ENCODE measurements around the gene NAA15. TPM values are rescaled to one million over a fixed set of nuclear protein-coding genes. Genes with fewer than 3 reads are reported as not detected.

The NAA15 gene
- total RNA-seq, 5 donors from 2014 or later (not counting 1 experiment from before 2014, with no cell fraction given), result 45.1 to 64.0 (median 50.7) TPM

- POLR2A ChIA-PET, result interaction anchor here in 1 of 2 donors (0.6 kb wide), 1 partner anchor 85 kb away, joined by 3 read pairs; no protein-coding TSS in a partner anchor
- ATAC-seq (replicated peaks in 1 of 4), result no peak
- peak overlapping the region; percentile 87 to 98 (median 95) for H3K4me3 Mint-ChIP-seq
- no peaks in the 10 kb centered on the region for H3K9me3 ChIP-seq
- H3K4me3 ChIP-seq (ENCODE audit: control insufficient read depth in 1 of 2, extremely low read depth in 1 of 2, low read length in 1 of 2), result peak overlapping the region in 1 of 2 donors; percentile 83
- no peaks in the 10 kb centered on the region for H3K27me3 Mint-ChIP-seq
- H3K27me3 ChIP-seq (replicated peaks in 1 of 2; ENCODE audit: control insufficient read depth in 2 of 2, extremely low read depth in 1 of 2, insufficient read depth in 2 of 2, low read length in 1 of 2), result no peaks in the 10 kb centered on the region
- CTCF ChIA-PET, result interaction anchor here in 1 of 2 donors (0.8 kb wide), 1 partner anchor 159 kb away, joined by 3 read pairs; no protein-coding TSS in a partner anchor
- DNase-seq, result no peak
- H3K4me1 ChIP-seq (ENCODE audit: control insufficient read depth in 1 of 2, extremely low read depth in 1 of 2, insufficient read depth in 2 of 2, low read length in 2 of 2), result peaks cover 20 to 23% of the 10 kb centered on the region in 2 experiments
- WGBS (ENCODE audit: insufficient coverage), result no CpG with 5 or more reads among the region's 6 CpGs
- H3K27ac ChIP-seq (ENCODE audit: low read length), result no peak overlapping the region
- H3K27ac Mint-ChIP-seq, result peak overlapping the region in 1 of 2 donors; percentile 99
- peaks cover 71 to 78% (median 72%) of the 10 kb centered on the region in 3 donors for H3K4me1 Mint-ChIP-seq
- peaks cover 13% of the 10 kb centered on the region for H3K36me3 Mint-ChIP-seq
- H3K36me3 ChIP-seq (ENCODE audit: control insufficient read depth in 2 of 2, extremely low read depth in 1 of 2, insufficient read depth in 1 of 2, low read length in 1 of 2), result no peaks in the 10 kb centered on the region
- no peaks in the 10 kb centered on the region for H3K9me3 Mint-ChIP-seq
Observed at GRCh38 chr4:139455126-139455538, 153.8 kb downstream of the NAA15 start.

- H3K27me3 Mint-ChIP-seq, result no peaks in the 10 kb centered on the region
- H3K27ac ChIP-seq (ENCODE audit: low read length), result no peak overlapping the region
- no peaks in the 10 kb centered on the region for H3K9me3 Mint-ChIP-seq
- peaks cover 25% of the 10 kb centered on the region for H3K36me3 Mint-ChIP-seq
- no peak for ATAC-seq (replicated peaks in 1 of 4)
- ChIA-PET CTCF (interaction anchor here in 1 of 2 donors (1.0 kb wide), 1 partner anchor 20 kb away, joined by 3 read pairs; no protein-coding TSS in a partner anchor), POLR2A (interaction anchor here in 1 of 2 donors (0.5 kb wide), 1 partner anchor 418 kb away, joined by 3 read pairs; no protein-coding TSS in a partner anchor)
- H3K27me3 ChIP-seq (replicated peaks in 1 of 2; ENCODE audit: control insufficient read depth in 2 of 2, extremely low read depth in 1 of 2, insufficient read depth in 2 of 2, low read length in 1 of 2), result no peaks in the 10 kb centered on the region
- DNase-seq, result no peak
- peaks cover 73 to 81% (median 78%) of the 10 kb centered on the region in 3 donors for H3K4me1 Mint-ChIP-seq
- no peak overlapping the region for H3K27ac Mint-ChIP-seq
- no peak overlapping the region for H3K4me3 ChIP-seq (ENCODE audit: control insufficient read depth in 1 of 2, extremely low read depth in 1 of 2, low read length in 1 of 2)
- H3K4me3 Mint-ChIP-seq, result peak overlapping the region in 1 of 3 donors; percentile 27
- no peaks in the 10 kb centered on the region for H3K9me3 ChIP-seq
- H3K4me1 ChIP-seq (ENCODE audit: control insufficient read depth in 1 of 2, extremely low read depth in 1 of 2, insufficient read depth in 2 of 2, low read length in 2 of 2), result peaks cover 14 to 19% of the 10 kb centered on the region in 2 experiments
- H3K36me3 ChIP-seq (ENCODE audit: control insufficient read depth in 2 of 2, extremely low read depth in 1 of 2, insufficient read depth in 1 of 2, low read length in 1 of 2), result no peaks in the 10 kb centered on the region
- 83% methylated on average over 1 of the region's 4 CpGs for WGBS (ENCODE audit: insufficient coverage)
Observed at GRCh38 chr4:139457318-139457717, 156.0 kb downstream of the NAA15 start.

- peaks cover 28% of the 10 kb centered on the region for H3K36me3 Mint-ChIP-seq
- Histone ChIP-seq H3K36me3 (ENCODE audit: control insufficient read depth in 2 of 2, extremely low read depth in 1 of 2, insufficient read depth in 1 of 2, low read length in 1 of 2) (no peaks in the 10 kb centered on the region), H3K4me1 (ENCODE audit: control insufficient read depth in 1 of 2, extremely low read depth in 1 of 2, insufficient read depth in 2 of 2, low read length in 2 of 2) (peaks cover 11 to 14% of the 10 kb centered on the region in 2 experiments), H3K9me3 (no peaks in the 10 kb centered on the region), H3K27me3 (replicated peaks in 1 of 2; ENCODE audit: control insufficient read depth in 2 of 2, extremely low read depth in 1 of 2, insufficient read depth in 2 of 2, low read length in 1 of 2) (no peaks in the 10 kb centered on the region), H3K4me3 (ENCODE audit: control insufficient read depth in 1 of 2, extremely low read depth in 1 of 2, low read length in 1 of 2) (no peak overlapping the region), H3K27ac (ENCODE audit: low read length) (no peak overlapping the region)
- WGBS (ENCODE audit: insufficient coverage), result no CpG with 5 or more reads among the region's 1 CpG
- POLR2A ChIA-PET, result interaction anchor here in 1 of 2 donors (0.5 kb wide), 1 partner anchor 351 kb away, joined by 3 read pairs; no protein-coding TSS in a partner anchor
- CTCF ChIA-PET, result interaction anchor here in 1 of 2 donors (0.6 kb wide), 1 partner anchor 17 kb away, joined by 3 read pairs; no protein-coding TSS in a partner anchor
- H3K27me3 Mint-ChIP-seq, result no peaks in the 10 kb centered on the region
- H3K4me1 Mint-ChIP-seq, result peaks cover 69 to 77% (median 71%) of the 10 kb centered on the region in 3 donors
- no peaks in the 10 kb centered on the region for H3K9me3 Mint-ChIP-seq
- no peak overlapping the region for H3K27ac Mint-ChIP-seq
- H3K4me3 Mint-ChIP-seq, result peak overlapping the region in 1 of 3 donors; percentile 27
- no peak for ATAC-seq (replicated peaks in 1 of 4)
- no peak for DNase-seq
Observed at GRCh38 chr4:139458543-139458942, 157.2 kb downstream of the NAA15 start.

- H3K9me3 Mint-ChIP-seq, result no peaks in the 10 kb centered on the region
- no CpG with 5 or more reads among the region's 3 CpGs for WGBS (ENCODE audit: insufficient coverage)
- H3K4me1 Mint-ChIP-seq, result peaks cover 71 to 81% (median 72%) of the 10 kb centered on the region in 3 donors
- H3K4me3 Mint-ChIP-seq, result no peak overlapping the region
- no peak overlapping the region for H3K27ac Mint-ChIP-seq
- H3K36me3 Mint-ChIP-seq, result peaks cover 33% of the 10 kb centered on the region
- Histone ChIP-seq H3K27me3 (replicated peaks in 1 of 2; ENCODE audit: control insufficient read depth in 2 of 2, extremely low read depth in 1 of 2, insufficient read depth in 2 of 2, low read length in 1 of 2) (no peaks in the 10 kb centered on the region), H3K4me3 (ENCODE audit: control insufficient read depth in 1 of 2, extremely low read depth in 1 of 2, low read length in 1 of 2) (no peak overlapping the region), H3K36me3 (ENCODE audit: control insufficient read depth in 2 of 2, extremely low read depth in 1 of 2, insufficient read depth in 1 of 2, low read length in 1 of 2) (no peaks in the 10 kb centered on the region), H3K4me1 (ENCODE audit: control insufficient read depth in 1 of 2, extremely low read depth in 1 of 2, insufficient read depth in 2 of 2, low read length in 2 of 2) (peaks cover 11 to 14% of the 10 kb centered on the region in 2 experiments), H3K27ac (ENCODE audit: low read length) (no peak overlapping the region), H3K9me3 (no peaks in the 10 kb centered on the region)
- ChIA-PET POLR2A (no interaction called here), CTCF (no interaction called here)
- no peaks in the 10 kb centered on the region for H3K27me3 Mint-ChIP-seq
- ATAC-seq (replicated peaks in 1 of 4) (no peak), DNase-seq (no peak)
Observed at GRCh38 chr4:139458999-139459398, 157.7 kb downstream of the NAA15 start.

GRCh38 chr4:139460565-139460964 is 159.3 kb downstream of the NAA15 start:
- WGBS (ENCODE audit: insufficient coverage), result no CpG with 5 or more reads among the region's 3 CpGs
- ATAC-seq (replicated peaks in 1 of 4), result no peak
- H3K27me3 Mint-ChIP-seq, result no peaks in the 10 kb centered on the region

GRCh38 chr4:139461022-139461628 is 159.8 kb downstream of the NAA15 start:
- Histone ChIP-seq H3K27me3 (replicated peaks in 1 of 2; ENCODE audit: control insufficient read depth in 2 of 2, extremely low read depth in 1 of 2, insufficient read depth in 2 of 2, low read length in 1 of 2) (no peaks in the 10 kb centered on the region), H3K4me1 (ENCODE audit: control insufficient read depth in 1 of 2, extremely low read depth in 1 of 2, insufficient read depth in 2 of 2, low read length in 2 of 2) (peaks cover 0 to 2% of the 10 kb centered on the region in 2 experiments), H3K27ac (ENCODE audit: low read length) (no peak overlapping the region), H3K9me3 (no peaks in the 10 kb centered on the region), H3K4me3 (ENCODE audit: control insufficient read depth in 1 of 2, extremely low read depth in 1 of 2, low read length in 1 of 2) (no peak overlapping the region), H3K36me3 (ENCODE audit: control insufficient read depth in 2 of 2, extremely low read depth in 1 of 2, insufficient read depth in 1 of 2, low read length in 1 of 2) (no peaks in the 10 kb centered on the region)
- ChIA-PET POLR2A (interaction anchor here in 1 of 2 donors (0.6 kb wide), 3 partner anchors 16 to 689 kb away, joined by 3 to 7 read pairs (median 3); no protein-coding TSS in a partner anchor), CTCF (interaction anchor here in 1 of 2 donors (0.6 to 0.7 kb wide), 2 partner anchors 45 to 536 kb away, joined by 3 read pairs; no protein-coding TSS in a partner anchor)
- Mint-ChIP-seq H3K27ac (no peak overlapping the region), H3K36me3 (peaks cover 41% of the 10 kb centered on the region), H3K9me3 (no peaks in the 10 kb centered on the region), H3K27me3 (no peaks in the 10 kb centered on the region), H3K4me3 (no peak overlapping the region), H3K4me1 (peaks cover 60 to 67% (median 63%) of the 10 kb centered on the region in 3 donors)
- ATAC-seq (replicated peaks in 1 of 4), result no peak
- 92% methylated on average over 2 of the region's 5 CpGs for WGBS (ENCODE audit: insufficient coverage)
- no peak for DNase-seq

More at GRCh38 chr4:139460565-139460964, 159.3 kb downstream of the NAA15 start:
- ChIA-PET CTCF (no interaction called here), POLR2A (no interaction called here)
- H3K4me3 Mint-ChIP-seq, result no peak overlapping the region
- no peak overlapping the region for H3K27ac ChIP-seq (ENCODE audit: low read length)
- H3K27ac Mint-ChIP-seq, result no peak overlapping the region
- H3K4me1 ChIP-seq (ENCODE audit: control insufficient read depth in 1 of 2, extremely low read depth in 1 of 2, insufficient read depth in 2 of 2, low read length in 2 of 2), result peaks cover 4% of the 10 kb centered on the region in 2 experiments
- H3K9me3 Mint-ChIP-seq, result no peaks in the 10 kb centered on the region
- no peaks in the 10 kb centered on the region for H3K9me3 ChIP-seq
- H3K27me3 ChIP-seq (replicated peaks in 1 of 2; ENCODE audit: control insufficient read depth in 2 of 2, extremely low read depth in 1 of 2, insufficient read depth in 2 of 2, low read length in 1 of 2), result no peaks in the 10 kb centered on the region
- peaks cover 41% of the 10 kb centered on the region for H3K36me3 Mint-ChIP-seq
- no peak for DNase-seq
- peaks cover 60 to 72% (median 66%) of the 10 kb centered on the region in 3 donors for H3K4me1 Mint-ChIP-seq
- no peaks in the 10 kb centered on the region for H3K36me3 ChIP-seq (ENCODE audit: control insufficient read depth in 2 of 2, extremely low read depth in 1 of 2, insufficient read depth in 1 of 2, low read length in 1 of 2)
- no peak overlapping the region for H3K4me3 ChIP-seq (ENCODE audit: control insufficient read depth in 1 of 2, extremely low read depth in 1 of 2, low read length in 1 of 2)

Data from T-cell (primary cell).